Left renal cortex interstitium (tissue), 4 donors: ENCODE measurements around the gene TIGD4. TPM values are rescaled to one million over a fixed set of nuclear protein-coding genes. Genes with fewer than 3 reads are reported as not detected.
"Not testable (repeated sequence)": the region's sequence is repeated elsewhere in the genome, so short reads cannot be mapped to it uniquely, and the experiment has no call there.

Experiments used
- DNase-seq, 4 donors: peaks; one replicate each; pipeline ENCODE4 v3.0.0-alpha.2; 2013; ENCODE audit warnings: low read depth in 4 of 4, low spot score in 2 of 4, missing footprints in 1 of 4
- polyA plus RNA-seq, 4 donors: library from polyadenylated mRNA; unstranded; fragments of 120-200 nt; gene quantifications; one replicate each; pipeline ENCODE4 v1.2.1, GENCODE V29; 2013; ENCODE audit not compliant: insufficient read length in 4 of 4

The TIGD4 gene
- polyA plus RNA-seq, 4 donors: 1.7 to 3.0 (median 2.4) TPM

DNA sequence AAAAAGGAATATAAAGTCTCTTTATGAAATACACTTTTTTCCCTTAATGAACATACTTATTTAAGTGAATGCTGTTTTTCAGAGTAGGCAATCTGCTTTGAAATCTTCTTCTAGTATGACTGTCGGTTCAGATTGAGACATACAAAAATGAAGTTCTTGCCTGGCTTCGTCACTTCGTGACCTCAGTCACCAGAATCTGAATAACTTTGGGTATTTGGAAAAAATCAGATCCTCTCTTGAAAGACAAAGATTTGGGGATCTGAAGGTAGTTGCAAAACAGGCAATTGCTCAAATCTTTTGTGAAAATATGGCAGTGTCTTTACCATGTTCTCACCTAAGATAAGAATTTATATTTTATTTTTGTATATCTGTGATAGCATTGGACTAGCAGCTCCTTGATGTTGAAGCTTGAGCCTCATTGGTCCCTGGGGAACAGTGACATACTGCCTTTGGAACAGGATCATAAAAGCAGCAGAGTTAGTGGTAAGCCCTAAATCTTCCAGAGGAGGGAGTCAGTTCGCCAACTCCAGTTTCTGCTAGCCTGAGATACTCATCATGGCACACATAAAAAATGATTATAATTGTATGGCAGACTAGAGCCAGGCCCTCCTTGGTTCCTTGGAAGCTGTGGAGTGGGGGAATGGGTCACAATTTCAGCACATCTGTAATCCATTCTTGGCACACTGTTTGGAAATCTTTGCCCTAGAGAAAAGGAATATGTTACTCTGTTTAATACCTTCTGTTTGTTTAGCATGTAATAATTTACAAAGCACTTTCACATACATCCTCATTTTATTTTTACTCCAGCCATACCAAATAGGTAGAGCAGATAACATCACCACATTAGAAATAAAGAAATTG, 5.2 kb upstream of the TIGD4 start:
- DNase-seq: no peak

DNA sequence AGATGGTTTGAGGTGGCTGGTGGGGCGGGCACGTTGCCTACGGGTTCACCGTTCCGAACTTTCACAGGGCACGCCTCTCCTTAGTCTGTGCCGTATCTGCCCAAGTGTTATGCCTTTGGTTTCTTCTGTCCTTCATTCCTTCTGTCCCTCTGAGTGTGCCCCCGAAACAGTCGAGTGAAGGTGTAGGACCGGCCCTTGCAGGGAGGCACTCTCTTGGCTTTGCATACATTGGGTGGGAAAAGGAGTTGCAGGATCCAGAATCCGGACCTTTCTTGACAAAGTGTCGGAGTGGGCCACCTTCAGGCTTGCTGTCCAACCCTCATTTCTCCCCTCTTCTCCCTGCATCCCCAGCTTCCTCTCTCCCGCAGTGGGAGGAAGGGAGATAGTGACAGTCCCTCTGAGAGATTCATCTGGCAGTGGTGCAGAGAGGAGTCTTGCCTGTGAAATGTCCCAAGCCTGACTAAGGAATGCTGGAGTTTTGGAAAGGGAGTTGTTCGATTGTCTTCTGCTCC, 793 bp upstream of the TIGD4 start:
- peak in 3 of 4 donors; percentile 15 to 58 (median 36) for DNase-seq

- DNase-seq: peak; percentile 15 to 44 (median 23)
Measured at GRCh38 chr4:152778656-152779512, 646 bp downstream of the TIGD4 start.

GRCh38 chr4:152777488-152777887, 2.0 kb downstream of the TIGD4 start:
- DNase-seq: no peak

- no peak for DNase-seq
Measured at GRCh38 chr4:152776352-152776751, 3.2 kb downstream of the TIGD4 start.

DNA sequence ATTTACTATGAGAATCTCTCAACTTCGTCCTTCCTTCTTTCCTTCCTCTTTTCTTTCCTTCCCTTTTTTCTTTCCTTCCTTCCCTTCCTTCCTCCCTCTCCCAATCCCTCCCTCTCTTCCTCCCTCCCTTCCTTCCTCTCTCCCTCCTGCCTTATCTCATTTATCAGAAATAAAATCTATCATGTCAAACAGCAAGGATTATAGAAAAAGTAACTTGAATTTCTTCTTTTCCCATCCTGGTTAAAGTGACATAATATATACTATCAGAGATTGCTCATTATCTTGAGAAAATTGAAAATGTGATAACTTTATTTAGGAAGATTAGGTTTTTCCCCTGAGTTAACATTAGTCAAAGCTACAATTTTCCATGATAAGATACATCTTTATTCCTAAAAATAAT, 5.6 kb downstream of the TIGD4 start:
- no peak for DNase-seq

DNA sequence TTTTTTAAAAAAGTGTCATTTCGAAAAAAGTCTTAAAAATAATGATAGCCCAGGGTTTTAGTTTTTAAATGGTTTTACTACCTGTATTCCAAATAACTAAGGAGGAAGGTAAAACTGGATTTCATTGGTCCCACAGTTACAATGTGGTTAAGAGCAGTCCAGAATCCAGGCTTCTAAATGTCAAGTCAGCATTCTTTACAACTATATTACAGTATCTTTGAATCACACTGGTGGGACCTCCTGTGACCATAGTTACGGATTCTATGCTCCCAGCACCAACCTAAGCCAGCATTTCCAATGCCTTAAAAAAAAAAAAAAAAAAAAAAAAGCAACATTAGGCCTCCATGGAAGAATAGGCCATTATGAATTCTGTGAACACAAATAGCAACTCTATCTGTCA, 6.2 kb downstream of the TIGD4 start:
- no peak for DNase-seq

DNA sequence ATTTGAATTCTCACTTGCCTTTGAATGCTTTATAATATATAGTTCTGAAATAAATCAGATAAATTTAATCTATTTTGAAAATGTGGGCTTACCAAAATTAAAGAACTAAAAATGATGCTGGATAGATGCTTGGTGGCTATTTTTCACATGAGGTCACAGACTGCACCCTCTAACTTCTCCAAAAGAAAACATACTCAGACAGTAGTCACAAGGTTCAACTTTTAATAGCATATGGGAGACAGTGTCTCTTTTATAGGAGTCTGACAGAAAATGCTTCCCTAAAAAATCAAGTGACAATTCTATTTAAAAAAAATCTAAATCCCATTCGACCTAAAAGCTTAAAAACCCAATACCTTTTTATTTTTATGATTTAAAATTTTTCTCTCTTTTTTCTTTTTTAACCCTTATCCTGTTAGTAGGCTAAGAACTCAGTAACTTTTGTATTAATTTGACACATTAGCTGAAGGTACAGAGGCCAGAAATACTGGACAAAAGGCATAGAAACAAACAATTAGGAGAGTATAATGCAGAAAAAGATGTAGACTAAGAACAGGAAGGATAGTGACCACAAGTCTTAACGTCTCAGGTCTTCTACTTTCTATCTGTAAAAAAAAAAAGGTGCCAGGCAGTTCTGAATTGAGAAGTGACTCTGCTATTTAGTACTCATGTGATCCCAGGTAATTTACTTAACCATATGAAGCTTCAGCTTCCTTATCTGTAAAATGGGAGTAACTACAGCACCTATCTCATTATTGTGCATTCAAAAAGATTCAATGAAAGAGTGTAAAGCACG, 7.6 kb downstream of the TIGD4 start:
- no peak for DNase-seq

- not testable (repeated sequence) for DNase-seq
Measured at GRCh38 chr4:152765069-152765737, 14.3 kb downstream of the TIGD4 start.

DNA sequence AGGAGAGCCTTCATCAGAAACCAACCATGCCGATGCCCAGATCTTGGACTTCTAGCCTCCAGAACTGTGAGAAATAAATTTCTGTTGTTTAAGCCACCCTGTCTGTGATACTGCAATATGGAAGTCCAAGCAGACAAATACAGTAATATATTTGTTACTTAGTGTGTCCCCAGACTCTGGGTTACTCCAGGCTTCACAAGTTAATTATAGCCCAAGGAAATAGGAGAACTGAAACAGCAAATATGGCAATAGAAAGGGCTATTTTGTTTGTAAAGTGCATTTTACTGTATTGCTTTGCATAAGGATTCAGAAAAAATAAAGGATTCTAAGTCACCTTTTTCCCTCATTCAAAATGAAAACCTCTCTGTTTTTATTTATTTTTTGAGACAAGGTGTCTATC, 15.7 kb downstream of the TIGD4 start:
- no peak for DNase-seq

GRCh38 chr4:152748619-152749018, 30.9 kb downstream of the TIGD4 start:
- DNase-seq: no peak

GRCh38 chr4:152747444-152747843, 32.1 kb downstream of the TIGD4 start:
- DNase-seq: no peak

DNA sequence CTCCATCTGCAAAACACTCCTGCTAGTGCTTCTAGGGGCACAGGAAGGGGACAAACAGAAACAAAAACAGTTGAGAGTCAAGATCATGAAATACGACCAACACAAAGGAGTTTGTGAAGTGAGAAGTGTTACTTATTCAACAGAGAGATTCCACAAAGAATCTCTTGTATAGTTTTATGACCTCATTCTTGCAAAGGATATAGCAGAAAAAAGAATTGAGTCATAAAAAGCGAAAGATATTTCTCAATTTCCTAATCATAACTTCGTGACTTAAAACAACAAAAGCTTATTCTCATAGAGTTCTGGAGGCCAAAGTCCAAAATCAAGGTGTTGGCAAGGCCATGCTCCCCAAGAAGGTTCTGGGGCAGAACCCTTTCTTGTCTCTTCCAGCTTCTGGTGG, 40.7 kb downstream of the TIGD4 start:
- DNase-seq: no peak

DNA sequence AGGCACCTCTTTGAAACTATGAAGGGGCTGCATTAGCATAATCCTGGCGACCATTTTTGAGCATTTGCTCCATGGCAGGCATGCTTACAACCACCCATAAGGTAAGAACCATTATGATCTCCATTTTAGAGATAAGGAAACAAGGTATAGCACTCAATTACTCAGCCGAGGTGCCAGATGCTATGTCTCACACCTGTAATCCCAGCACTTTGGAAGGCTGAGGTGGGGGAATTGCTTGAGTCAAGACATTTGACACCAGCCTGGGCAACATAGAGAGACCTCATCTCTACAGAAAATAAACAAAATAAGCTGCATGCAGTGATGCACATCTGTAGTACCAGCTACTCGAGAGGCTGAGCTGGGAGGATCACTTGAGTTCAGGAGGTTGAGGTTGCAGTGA, 43.6 kb downstream of the TIGD4 start:
- no peak for DNase-seq

DNA sequence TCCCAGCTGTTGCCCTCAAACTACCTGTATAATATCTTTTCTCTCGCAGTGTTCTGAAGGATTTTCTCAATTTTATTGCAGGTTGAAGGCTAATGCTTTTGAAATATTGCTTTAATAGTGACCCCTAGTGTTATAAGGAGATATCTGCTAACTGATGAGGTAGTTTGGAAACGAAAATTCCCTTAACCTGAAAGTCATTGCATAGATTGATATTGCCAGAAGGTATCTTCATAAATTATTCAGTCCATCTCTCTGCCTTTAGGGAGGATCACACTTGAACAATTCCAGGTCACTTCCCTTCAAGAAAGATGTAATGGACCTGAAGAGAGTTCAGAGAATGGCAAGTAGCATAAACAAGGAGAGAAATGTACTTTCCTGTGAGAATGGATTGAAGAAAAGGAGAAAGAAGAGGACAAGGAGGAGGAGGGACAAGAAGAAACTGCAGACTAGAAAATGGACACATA, 44.1 kb downstream of the TIGD4 start:
- no peak for DNase-seq

DNA sequence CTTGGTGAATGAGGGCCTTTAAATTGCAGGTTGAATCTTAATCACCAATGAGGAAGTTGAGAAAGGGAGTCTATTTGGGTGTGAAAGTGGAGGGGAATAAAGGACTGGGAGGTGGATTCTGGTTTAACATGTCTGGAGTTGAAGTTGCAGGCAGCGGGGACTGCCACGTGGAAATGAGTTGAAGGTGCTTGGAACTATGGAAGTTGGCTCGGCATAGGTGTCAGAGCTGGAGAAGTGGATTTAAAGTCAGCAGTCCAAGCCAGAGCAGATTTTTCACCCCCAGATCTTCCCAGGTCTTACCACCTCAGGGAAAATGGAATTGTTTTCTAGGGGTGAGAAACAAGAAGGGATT, 44.9 kb downstream of the TIGD4 start:
- no peak for DNase-seq

DNA sequence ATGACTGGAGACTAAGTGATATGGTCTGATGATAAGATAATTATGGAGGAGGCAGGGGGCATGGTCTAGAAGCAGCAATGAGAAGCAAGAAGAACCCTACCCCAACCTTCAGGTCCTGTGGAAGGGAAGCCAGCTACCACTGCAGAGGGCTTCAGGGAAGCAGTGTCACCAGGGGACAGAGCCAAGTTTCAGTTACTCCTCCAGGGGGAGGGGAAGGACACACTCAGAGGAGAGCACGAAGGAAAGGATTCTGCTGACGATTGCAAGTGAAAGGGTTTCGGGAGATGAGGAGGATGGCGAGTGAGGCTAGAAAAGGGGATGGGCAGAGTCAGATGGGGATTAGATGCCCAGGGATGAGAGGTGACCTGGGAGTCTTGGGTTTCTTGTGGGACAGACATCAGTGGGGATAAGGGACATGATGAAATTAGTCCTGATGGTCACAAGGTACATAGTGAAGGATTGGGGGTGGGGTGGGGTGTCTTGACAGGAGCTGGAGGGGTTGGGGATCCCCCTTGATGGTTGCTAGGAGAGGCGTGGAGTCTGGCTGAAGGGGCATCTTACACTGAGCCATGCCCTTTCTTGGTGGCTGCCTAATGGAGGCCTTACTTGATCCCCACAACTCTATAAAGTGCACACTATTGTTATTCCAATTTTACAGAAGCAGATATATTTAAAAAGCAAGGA, 45.4 kb downstream of the TIGD4 start:
- DNase-seq: no peak

DNA sequence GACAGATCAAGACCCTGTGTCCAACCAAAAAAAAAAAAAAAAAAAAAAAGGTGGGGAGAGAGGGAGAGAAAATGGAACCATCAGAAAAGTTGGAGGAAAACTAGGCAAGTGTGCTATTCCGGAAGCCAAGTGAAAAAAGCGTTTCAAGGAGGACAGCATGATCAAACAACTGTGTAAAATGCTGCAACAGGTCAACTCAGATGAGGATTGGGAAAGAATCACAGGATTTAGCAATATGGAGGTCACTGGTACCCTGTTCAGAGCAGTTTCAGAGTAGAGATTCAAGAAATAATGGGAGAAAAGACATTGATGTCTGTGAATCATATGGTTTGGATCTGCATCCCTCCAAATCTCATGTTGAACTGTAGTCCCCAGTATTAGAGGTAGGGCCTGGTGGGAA, 47.5 kb downstream of the TIGD4 start:
- no peak for DNase-seq

- no peak for DNase-seq
Measured at GRCh38 chr4:152729466-152729865, 50.1 kb downstream of the TIGD4 start.

- DNase-seq: no peak
Measured at GRCh38 chr4:152728343-152728742, 51.2 kb downstream of the TIGD4 start.
